GM21447 (cell line): Measurements from ENCODE around the gene NAA50.

ENCODE experiments used
- ATAC-seq: cut with Tn5 transposase; IDR thresholded peaks from one replicate; pipeline ENCODE4 v1.9.1; 2021; ENCODE audit not compliant: unreplicated experiment

NAA50 gene

GRCh38 chr3:113690482-113690881, 55.6 kb downstream of the NAA50 start:
- ATAC-seq, result no peak

GRCh38 chr3:113685956-113686721, 59.9 kb downstream of the NAA50 start:
- no peak for ATAC-seq

DNA sequence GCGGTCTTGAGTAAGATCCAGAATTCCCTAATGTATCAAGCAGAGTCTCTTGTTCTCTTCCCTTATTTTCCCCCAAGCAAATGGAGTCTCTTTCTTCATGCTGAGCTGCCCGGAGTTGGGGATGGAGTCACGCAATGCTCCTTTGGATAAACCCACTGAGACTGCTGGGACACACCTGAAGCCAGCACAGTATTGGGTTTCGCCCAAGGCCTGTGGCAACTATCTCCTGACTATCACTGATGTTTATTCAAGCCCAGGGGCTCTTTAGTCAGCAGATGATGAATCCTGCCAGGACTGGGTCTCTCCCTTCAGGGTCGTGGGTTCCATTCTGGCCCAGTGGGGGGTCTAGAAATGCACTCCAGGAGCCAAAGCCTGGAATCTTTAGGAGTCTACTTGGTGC, 60.9 kb downstream of the NAA50 start:
- ATAC-seq, result no peak

DNA sequence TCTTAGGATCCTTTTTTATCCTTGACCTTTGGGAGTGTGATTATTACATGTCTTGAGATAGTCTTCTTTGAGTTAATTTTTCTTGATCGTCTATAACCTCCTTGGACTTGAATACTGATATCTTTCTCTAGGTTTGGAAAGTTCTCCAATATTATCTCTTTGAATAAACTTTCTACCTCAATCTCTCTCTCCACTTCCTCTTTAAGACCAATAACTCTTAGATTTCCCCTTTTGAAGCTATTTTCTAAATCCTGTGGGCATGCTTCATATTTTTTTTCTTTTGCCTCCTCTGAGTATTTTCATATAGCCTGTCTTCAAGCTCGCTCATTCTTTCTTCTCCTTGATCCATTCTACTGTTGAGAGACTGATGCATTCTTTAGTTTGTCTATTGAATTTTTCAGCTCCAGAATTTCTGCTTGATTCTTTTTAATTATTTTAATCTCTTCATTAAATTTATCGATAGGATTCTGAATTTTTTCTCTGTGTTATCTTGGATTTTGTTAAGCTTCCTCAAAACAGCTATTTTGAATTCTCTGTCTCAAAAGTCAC, 61.7 kb downstream of the NAA50 start:
- ATAC-seq, result no peak

DNA sequence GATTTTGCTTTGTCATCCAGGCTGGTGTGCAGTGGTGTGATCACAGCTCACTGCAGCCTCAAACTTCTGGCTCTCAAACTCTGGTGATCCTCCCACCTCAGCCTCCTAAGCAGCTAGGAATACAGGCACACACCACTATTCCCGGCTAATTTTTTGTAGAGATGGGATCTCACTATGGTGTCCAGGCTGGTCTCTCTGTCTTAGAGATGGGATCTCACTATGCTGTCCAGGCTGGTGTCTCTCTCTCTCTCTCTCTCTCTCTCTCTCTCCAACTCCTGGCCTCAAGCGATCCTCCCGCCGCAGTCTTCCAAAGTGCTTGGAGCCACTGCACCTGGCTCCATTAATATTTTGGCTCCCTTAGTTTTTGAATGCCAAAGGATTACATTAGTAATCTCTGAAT, 67.3 kb downstream of the NAA50 start:
- no peak for ATAC-seq

GRCh38 chr3:113677737-113678136, 68.3 kb downstream of the NAA50 start:
- ATAC-seq, result no peak

DNA sequence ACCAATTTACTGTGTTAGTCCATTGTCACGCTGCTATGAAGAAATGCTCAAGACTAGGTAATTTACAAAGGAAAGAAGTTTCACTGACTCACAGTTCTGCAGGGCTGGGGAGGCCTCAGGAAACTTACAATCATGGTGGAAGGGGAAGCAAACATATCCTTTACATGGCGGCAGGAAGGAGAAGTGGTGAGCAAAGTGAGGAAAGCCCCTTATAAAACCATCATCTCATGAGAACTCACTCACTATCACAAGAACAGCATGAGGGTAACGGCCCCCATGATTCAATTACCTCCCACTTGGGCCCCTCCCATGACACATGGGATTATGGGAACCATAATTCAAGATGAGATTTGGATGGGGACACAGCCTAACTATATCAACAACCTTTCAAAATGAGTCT, 69.8 kb downstream of the NAA50 start:
- no peak for ATAC-seq

- ATAC-seq, result no peak
These were observed 72.5 kb downstream of the NAA50 start for GRCh38 chr3:113673593-113673992.

- ATAC-seq, result no peak
These were observed 78.0 kb downstream of the NAA50 start for GRCh38 chr3:113668015-113668414.
